Hematopoietic multipotent progenitor cell (in vitro differentiated cells): Measurements from ENCODE around the gene TRAPPC1. TPM values are rescaled to one million over a fixed set of nuclear protein-coding genes. Genes with fewer than 3 reads are reported as not detected.

Experiments
- DNase-seq, 3 donors: peaks; one replicate each; pipeline ENCODE4 v3.0.0-alpha.2; 2011 to 2015; ENCODE audit warnings: low read depth in 2 of 3, low spot score in 2 of 3
- total RNA-seq: library from RNA; depleted of rRNA; stranded (reverse); fragments of >200 nt; gene quantifications from one replicate; pipeline ENCODE4 v1.2.3, GENCODE V29; 2012

TRAPPC1 gene
- total RNA-seq, 1 donor, result 66.5 TPM

- DNase-seq, result no peak
Observed at GRCh38 chr17:7943291-7943690, 11.5 kb upstream of the TRAPPC1 start.

GRCh38 chr17:7940743-7941142 is 9.0 kb upstream of the TRAPPC1 start:
- DNase-seq, result no peak

- DNase-seq, result no peak
Observed at GRCh38 chr17:7940034-7940433, 8.3 kb upstream of the TRAPPC1 start.

GRCh38 chr17:7935859-7936258 is 4.1 kb upstream of the TRAPPC1 start:
- no peak for DNase-seq

- peak in 2 of 3 donors; percentile 80 to 84 for DNase-seq
Observed at GRCh38 chr17:7932949-7933348, 1.2 kb upstream of the TRAPPC1 start.

- no peak for DNase-seq
Observed at GRCh38 chr17:7932483-7932891, 741 bp upstream of the TRAPPC1 start.

- no peak for DNase-seq
Observed at GRCh38 chr17:7930841-7931631, 710 bp downstream of the TRAPPC1 start.

GRCh38 chr17:7929158-7930023 is 2.4 kb downstream of the TRAPPC1 start, which contains the start of gene KCNAB3:
TSS of gene KCNAB3 (minus strand) at chr17:7929856. CDS start at chr17:7929435, 421 bp downstream.
- peak in 1 of 3 donors; percentile 12 for DNase-seq

- no peak for DNase-seq
Observed at GRCh38 chr17:7927596-7927995, 4.2 kb downstream of the TRAPPC1 start.

- peak; percentile 59 to 88 (median 85) for DNase-seq
Observed at GRCh38 chr17:7922845-7923628, 8.7 kb downstream of the TRAPPC1 start.

GRCh38 chr17:7922269-7922844 is 9.4 kb downstream of the TRAPPC1 start:
- no peak for DNase-seq

GRCh38 chr17:7916808-7917207 is 14.9 kb downstream of the TRAPPC1 start:
- DNase-seq, result no peak

GRCh38 chr17:7916385-7916682 is 15.4 kb downstream of the TRAPPC1 start:
- no peak for DNase-seq

- peak; percentile 80 to 93 (median 93) for DNase-seq
Observed at GRCh38 chr17:7915611-7916384, 15.9 kb downstream of the TRAPPC1 start, which contains the start of gene RNF227. TSS of gene RNF227 (minus strand) at chr17:7916289. CDS start at chr17:7916195, 94 bp downstream.

GRCh38 chr17:7915179-7915610 is 16.6 kb downstream of the TRAPPC1 start:
- DNase-seq, result no peak

- peak; percentile 34 to 88 (median 76) for DNase-seq
Observed at GRCh38 chr17:7912927-7913524, 18.7 kb downstream of the TRAPPC1 start.

- DNase-seq, result no peak
Observed at GRCh38 chr17:7911116-7911515, 20.6 kb downstream of the TRAPPC1 start.

GRCh38 chr17:7910711-7911110 is 21.0 kb downstream of the TRAPPC1 start:
- no peak for DNase-seq

GRCh38 chr17:7910281-7910680 is 21.5 kb downstream of the TRAPPC1 start:
- no peak for DNase-seq
